Endodermal cell (in vitro differentiated cells): ENCODE results near the gene FBXW4. TPM values are rescaled to one million over a fixed set of nuclear protein-coding genes. Genes with fewer than 3 reads are reported as not detected.
A peak's percentile ranks its signal among the peaks of the same experiment; 100 is the strongest.

Experiments used
- DNase-seq: peaks from one replicate; pipeline ENCODE4 v3.0.0-alpha.2; 2017
- H3K27ac ChIP-seq: 2 replicates; pipeline ENCODE4 v1.5.1; 2013; ENCODE audit warnings: mild to moderate bottlenecking, low read depth, low read length, moderate library complexity
- H3K27me3 ChIP-seq: 2 replicates; pipeline ENCODE4 v1.6.1; 2013; ENCODE audit warnings: mild to moderate bottlenecking, low read length, moderate library complexity; ENCODE audit not compliant: insufficient read depth, control insufficient read depth, poor library complexity, severe bottlenecking
- H3K36me3 ChIP-seq: 2 replicates; pipeline ENCODE4 v1.7.0; 2013; ENCODE audit warnings: mild to moderate bottlenecking, low read length, moderate library complexity; ENCODE audit not compliant: control insufficient read depth, insufficient read depth
- H3K4me1 ChIP-seq: one replicate; pipeline ENCODE4 v1.7.0; 2013; ENCODE audit warnings: low read length; ENCODE audit not compliant: control insufficient read depth, insufficient read depth
- H3K4me3 ChIP-seq: 2 replicates; pipeline ENCODE4 v1.5.1; 2013; ENCODE audit warnings: mild to moderate bottlenecking, low read length, moderate library complexity
- H3K9ac ChIP-seq: 2 replicates; pipeline ENCODE4 v1.6.1; 2013; ENCODE audit warnings: mild to moderate bottlenecking, low read length, moderate library complexity; ENCODE audit not compliant: poor library complexity, severe bottlenecking; ENCODE audit errors: extremely low read depth
- H3K9me3 ChIP-seq: 2 replicates; pipeline ENCODE4 v1.6.1; 2013; ENCODE audit warnings: mild to moderate bottlenecking, low read length, moderate library complexity; ENCODE audit not compliant: control insufficient read depth
- H3K27ac Mint-ChIP-seq: 2 replicates; pipeline ENCODE4 v1.8.0; 2020; ENCODE audit warnings: mixed read lengths
- H3K27me3 Mint-ChIP-seq: 2 replicates; pipeline ENCODE4 v1.8.0; 2021; ENCODE audit warnings: mild to moderate bottlenecking, mixed read lengths; ENCODE audit not compliant: insufficient read depth
- H3K36me3 Mint-ChIP-seq: 2 replicates; pipeline ENCODE4 v1.8.0; 2020; ENCODE audit warnings: low read depth, mixed read lengths
- H3K4me1 Mint-ChIP-seq: 2 replicates; pipeline ENCODE4 v1.8.0; 2020; ENCODE audit warnings: mixed read lengths
- H3K4me3 Mint-ChIP-seq: 2 replicates; pipeline ENCODE4 v1.8.0; 2020; ENCODE audit warnings: mild to moderate bottlenecking, moderate library complexity, mixed read lengths
- H3K9me3 Mint-ChIP-seq: 2 replicates; pipeline ENCODE4 v1.8.0; 2020; ENCODE audit warnings: mild to moderate bottlenecking, mixed read lengths
- WGBS, 2 experiments: methylation state at CpG; one replicate each; pipeline versions ENCODE4 v1.1.5 to v1.1.7; 2013; ENCODE audit warnings: missing lambda C conversion rate in 2 of 2, mixed read lengths in 1 of 2; ENCODE audit not compliant: insufficient coverage in 1 of 2, insufficient read length in 1 of 2; 5-methylcytosine and 5-hydroxymethylcytosine counted together
- total RNA-seq, 2 donors: library from RNA; stranded (reverse); fragmentation: NEBNext Ultra II Directional in 1 of 2; extraction: Animal tissue kit (Norgen Biotek cat#: 25700) in 1 of 2; gene quantifications; 2 replicates in 1 of 2; 3 replicates in 1 of 2; pipeline ENCODE4 v1.2.1, GENCODE V29; 2021
- TF ChIP-seq, protein P1 (sequence below): fragments of 200-600 bp; sonication (generic); conservative IDR thresholded peaks from 2 replicates; pipeline ENCODE4 v1.5.0; 2021; ENCODE audit warnings: antibody characterized with exemption, mild to moderate bottlenecking

FBXW4 gene
- total RNA-seq, 2 donors from 2014 or later: 63.8 to 70.9 TPM

DNA sequence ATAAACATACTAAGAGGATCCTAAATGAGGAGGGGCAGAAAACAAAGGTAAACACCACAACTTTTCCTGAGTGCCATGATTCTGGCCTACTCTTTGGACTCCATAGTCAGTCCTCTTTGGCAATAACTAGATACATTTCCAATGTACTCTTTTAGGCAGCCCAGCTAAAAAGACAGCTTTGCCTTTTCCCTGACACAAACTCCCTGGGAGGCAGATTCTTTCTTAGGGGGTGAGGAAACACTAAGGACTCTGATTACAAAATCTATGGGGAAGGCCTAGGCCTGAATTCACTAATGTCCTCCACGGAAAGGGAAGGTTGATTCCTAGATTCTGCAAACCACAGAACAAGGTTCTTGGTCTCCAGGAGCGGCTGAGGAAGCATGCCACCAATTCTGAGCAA is 25.8 kb downstream of the FBXW4 start:
- H3K4me3 ChIP-seq: peak overlapping the region; percentile 9
- peak overlapping the region; percentile 85 for H3K27ac Mint-ChIP-seq
- DNase-seq: no peak
- peaks cover 38% of the 10 kb centered on the region for H3K4me1 Mint-ChIP-seq
- H3K27me3 ChIP-seq: no peaks in the 10 kb centered on the region
- no peak overlapping the region for H3K4me3 Mint-ChIP-seq
- H3K27me3 Mint-ChIP-seq: no peaks in the 10 kb centered on the region
- H3K36me3 ChIP-seq: peaks cover 67% of the 10 kb centered on the region
- TF ChIP-seq, protein P1, sequence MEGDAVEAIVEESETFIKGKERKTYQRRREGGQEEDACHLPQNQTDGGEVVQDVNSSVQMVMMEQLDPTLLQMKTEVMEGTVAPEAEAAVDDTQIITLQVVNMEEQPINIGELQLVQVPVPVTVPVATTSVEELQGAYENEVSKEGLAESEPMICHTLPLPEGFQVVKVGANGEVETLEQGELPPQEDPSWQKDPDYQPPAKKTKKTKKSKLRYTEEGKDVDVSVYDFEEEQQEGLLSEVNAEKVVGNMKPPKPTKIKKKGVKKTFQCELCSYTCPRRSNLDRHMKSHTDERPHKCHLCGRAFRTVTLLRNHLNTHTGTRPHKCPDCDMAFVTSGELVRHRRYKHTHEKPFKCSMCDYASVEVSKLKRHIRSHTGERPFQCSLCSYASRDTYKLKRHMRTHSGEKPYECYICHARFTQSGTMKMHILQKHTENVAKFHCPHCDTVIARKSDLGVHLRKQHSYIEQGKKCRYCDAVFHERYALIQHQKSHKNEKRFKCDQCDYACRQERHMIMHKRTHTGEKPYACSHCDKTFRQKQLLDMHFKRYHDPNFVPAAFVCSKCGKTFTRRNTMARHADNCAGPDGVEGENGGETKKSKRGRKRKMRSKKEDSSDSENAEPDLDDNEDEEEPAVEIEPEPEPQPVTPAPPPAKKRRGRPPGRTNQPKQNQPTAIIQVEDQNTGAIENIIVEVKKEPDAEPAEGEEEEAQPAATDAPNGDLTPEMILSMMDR: no peak
- no peaks in the 10 kb centered on the region for H3K9me3 Mint-ChIP-seq
- H3K9ac ChIP-seq: no peak overlapping the region
- H3K9me3 ChIP-seq: no peaks in the 10 kb centered on the region
- no peak overlapping the region for H3K27ac ChIP-seq
- peaks cover 56% of the 10 kb centered on the region for H3K36me3 Mint-ChIP-seq
- peaks cover 27% of the 10 kb centered on the region for H3K4me1 ChIP-seq
- WGBS, 2 experiments: 85% methylated on average over 2 of the region's 2 CpGs

DNA sequence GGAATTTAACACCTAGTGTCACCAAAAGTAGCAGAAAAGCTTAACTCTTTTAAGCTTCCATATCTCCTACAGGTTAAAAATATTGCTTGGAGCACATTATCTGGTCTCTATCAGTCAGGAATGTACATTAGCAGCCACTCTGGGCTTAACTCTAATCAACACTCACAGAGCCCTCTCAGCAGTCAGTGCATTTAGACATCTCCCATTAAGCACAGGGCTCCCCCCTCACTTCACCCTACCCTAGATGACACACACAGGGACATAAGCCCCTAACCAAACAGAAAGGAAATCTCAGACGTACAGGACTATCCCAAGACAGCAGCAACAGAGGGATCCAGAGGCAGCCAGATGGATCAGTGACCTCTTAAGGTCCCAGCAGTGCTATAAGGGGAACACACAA is 26.4 kb downstream of the FBXW4 start:
- no peak overlapping the region for H3K4me3 Mint-ChIP-seq
- peak; percentile 76 for DNase-seq
- no peak overlapping the region for H3K27ac ChIP-seq
- H3K9ac ChIP-seq: no peak overlapping the region
- H3K4me1 Mint-ChIP-seq: peaks cover 38% of the 10 kb centered on the region
- peak overlapping the region; percentile 85 for H3K27ac Mint-ChIP-seq
- no peaks in the 10 kb centered on the region for H3K9me3 Mint-ChIP-seq
- H3K36me3 ChIP-seq: peaks cover 70% of the 10 kb centered on the region
- peaks cover 58% of the 10 kb centered on the region for H3K36me3 Mint-ChIP-seq
- no peaks in the 10 kb centered on the region for H3K27me3 Mint-ChIP-seq
- peaks cover 27% of the 10 kb centered on the region for H3K4me1 ChIP-seq
- no peaks in the 10 kb centered on the region for H3K27me3 ChIP-seq
- WGBS, 2 experiments: 4 to 44% methylated on average over 1 of the region's 1 CpG
- peak overlapping the region; percentile 31 for H3K4me3 ChIP-seq
- H3K9me3 ChIP-seq: no peaks in the 10 kb centered on the region
- TF ChIP-seq, protein P1: no peak

GRCh38 chr10:101666083-101666482 is 28.9 kb downstream of the FBXW4 start:
- 86 to 89% methylated on average over 9 of the region's 9 CpGs for WGBS, 2 experiments
- no peak overlapping the region for H3K4me3 Mint-ChIP-seq
- Histone ChIP-seq H3K27ac (no peak overlapping the region), H3K9ac (no peak overlapping the region), H3K4me1 (peaks cover 27% of the 10 kb centered on the region), H3K9me3 (no peaks in the 10 kb centered on the region), H3K36me3 (peaks cover 64% of the 10 kb centered on the region), H3K27me3 (no peaks in the 10 kb centered on the region), H3K4me3 (no peak overlapping the region)
- no peak overlapping the region for H3K27ac Mint-ChIP-seq
- DNase-seq: no peak
- H3K36me3 Mint-ChIP-seq: peaks cover 52% of the 10 kb centered on the region
- TF ChIP-seq, protein P1: no peak
- no peaks in the 10 kb centered on the region for H3K27me3 Mint-ChIP-seq
- H3K4me1 Mint-ChIP-seq: peaks cover 38% of the 10 kb centered on the region
- no peaks in the 10 kb centered on the region for H3K9me3 Mint-ChIP-seq
